NOMO-1 treated with dmso at 0.1 percent for 144 hours (cell line): Measurements from ENCODE around the gene ACAD10.
"Not testable (repeated sequence)": the region's sequence is repeated elsewhere in the genome, so short reads cannot be mapped to it uniquely, and the experiment has no call there.

Source experiments
- DNase-seq: peaks from one replicate; lab custom pipeline; 2025; ENCODE audit not compliant: unreplicated experiment; lab: John Stamatoyannopoulos, UW

ACAD10 gene

GRCh38 chr12:111686574-111687105 is 787 bp downstream of the ACAD10 start:
- DNase-seq = no peak

- DNase-seq = no peak
Measured at GRCh38 chr12:111687255-111687654, 1.4 kb downstream of the ACAD10 start.

GRCh38 chr12:111687952-111688351 is 2.1 kb downstream of the ACAD10 start:
- no peak for DNase-seq

GRCh38 chr12:111691262-111691661 is 5.4 kb downstream of the ACAD10 start:
- no peak for DNase-seq

- no peak for DNase-seq
Measured at GRCh38 chr12:111692575-111693210, 6.8 kb downstream of the ACAD10 start.

- no peak for DNase-seq
Measured at GRCh38 chr12:111693818-111694217, 8.0 kb downstream of the ACAD10 start.

GRCh38 chr12:111699962-111700361 is 14.1 kb downstream of the ACAD10 start:
- no peak for DNase-seq

GRCh38 chr12:111705672-111706071 is 19.8 kb downstream of the ACAD10 start:
- DNase-seq = peak; percentile 35

GRCh38 chr12:111706145-111706544 is 20.3 kb downstream of the ACAD10 start:
- DNase-seq = no peak

- no peak for DNase-seq
Measured at GRCh38 chr12:111715279-111715678, 29.4 kb downstream of the ACAD10 start.

GRCh38 chr12:111719316-111719715 is 33.5 kb downstream of the ACAD10 start:
- DNase-seq = not testable (repeated sequence)

GRCh38 chr12:111720457-111720856 is 34.6 kb downstream of the ACAD10 start:
- no peak for DNase-seq

- not testable (repeated sequence) for DNase-seq
Measured at GRCh38 chr12:111723646-111724360, 38.0 kb downstream of the ACAD10 start.

GRCh38 chr12:111728795-111729194 is 42.9 kb downstream of the ACAD10 start:
- no peak for DNase-seq

GRCh38 chr12:111730420-111730819 is 44.6 kb downstream of the ACAD10 start:
- DNase-seq = no peak

- no peak for DNase-seq
Measured at GRCh38 chr12:111732786-111733185, 46.9 kb downstream of the ACAD10 start.

- no peak for DNase-seq
Measured at GRCh38 chr12:111733340-111733915, 47.6 kb downstream of the ACAD10 start.

- DNase-seq = not testable (repeated sequence)
Measured at GRCh38 chr12:111739524-111739923, 53.7 kb downstream of the ACAD10 start.

GRCh38 chr12:111741235-111741812 is 55.5 kb downstream of the ACAD10 start:
- DNase-seq = no peak

GRCh38 chr12:111745211-111745610 is 59.4 kb downstream of the ACAD10 start:
- no peak for DNase-seq

- DNase-seq = no peak
Measured at GRCh38 chr12:111747333-111747732, 61.5 kb downstream of the ACAD10 start.
